GM21528 (cell line): ENCODE measurements around the gene SNAP23.

Experiments used
- ATAC-seq: cut with Tn5 transposase; IDR thresholded peaks from one replicate; pipeline ENCODE4 v1.9.1; 2021; ENCODE audit warnings: mild to moderate bottlenecking, moderate library complexity; ENCODE audit not compliant: unreplicated experiment, low FRiP score

The SNAP23 gene

GRCh38 chr15:42493679-42494078, 1.8 kb upstream of the SNAP23 start:
- no peak for ATAC-seq

DNA sequence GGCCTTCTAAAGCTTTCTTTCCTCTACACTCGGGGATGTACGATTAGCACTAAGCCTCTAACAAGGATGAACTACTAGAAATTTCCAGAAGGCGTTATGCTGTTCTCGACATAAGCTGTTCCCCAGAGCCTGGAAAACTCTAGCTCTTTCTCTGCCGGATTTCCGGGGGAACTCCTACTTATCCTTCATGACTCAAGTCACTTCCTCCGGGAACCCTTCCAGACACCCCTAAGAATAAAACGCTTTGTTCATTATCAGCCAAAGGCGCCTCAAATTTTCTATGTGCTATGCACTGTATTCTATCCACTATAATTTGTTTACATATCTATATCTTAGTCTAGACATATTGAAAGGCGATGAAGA, 455 bp upstream of the SNAP23 start:
- ATAC-seq: no peak

- ATAC-seq: no peak
Measured at GRCh38 chr15:42498212-42499068, 3.0 kb downstream of the SNAP23 start.

- ATAC-seq: no peak
Measured at GRCh38 chr15:42499858-42500609, 4.6 kb downstream of the SNAP23 start.

DNA sequence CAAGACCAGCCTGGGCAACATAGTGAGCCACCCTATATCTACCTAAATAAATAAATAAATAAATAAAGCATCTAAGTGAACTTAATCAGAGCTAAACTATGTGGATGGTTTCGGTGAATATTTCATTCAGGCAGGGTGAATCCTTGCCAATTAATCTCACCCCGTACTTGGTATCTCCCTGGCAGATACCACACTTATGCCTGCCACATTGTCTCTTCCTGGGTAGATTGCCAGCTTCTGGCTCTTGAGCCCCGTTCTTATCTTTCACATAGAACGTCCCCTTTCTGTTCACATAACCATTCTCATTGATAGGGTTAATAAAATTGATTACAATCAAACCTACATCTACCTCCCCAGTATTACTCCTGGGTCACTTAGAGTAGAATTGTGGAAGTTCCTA, 7.0 kb downstream of the SNAP23 start:
- no peak for ATAC-seq

- ATAC-seq: no peak
Measured at GRCh38 chr15:42503825-42504224, 8.4 kb downstream of the SNAP23 start.

- ATAC-seq: no peak
Measured at GRCh38 chr15:42504631-42505030, 9.2 kb downstream of the SNAP23 start.

- no peak for ATAC-seq
Measured at GRCh38 chr15:42507514-42507913, 12.1 kb downstream of the SNAP23 start.

DNA sequence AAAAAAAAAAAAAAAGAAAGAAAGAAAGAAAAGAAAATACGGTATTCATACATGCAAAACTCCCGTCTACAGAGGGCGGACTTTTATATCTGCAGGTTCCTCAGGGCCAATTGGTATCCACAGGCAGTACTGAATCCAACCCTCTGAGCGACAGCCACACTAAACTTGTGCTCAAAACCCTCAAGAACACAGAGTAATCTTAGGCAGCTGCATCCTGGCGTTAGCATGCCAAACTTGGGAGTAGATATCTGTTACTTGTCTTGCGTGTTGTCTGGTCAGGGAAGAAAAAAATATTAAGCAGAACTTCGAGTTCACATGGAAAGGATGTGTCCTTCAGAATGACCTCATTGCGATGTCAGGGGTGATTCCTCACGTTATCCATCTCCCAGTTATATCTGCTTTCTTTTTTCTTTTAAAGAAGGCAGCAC, 12.8 kb downstream of the SNAP23 start:
- no peak for ATAC-seq

GRCh38 chr15:42510258-42511006, 15.0 kb downstream of the SNAP23 start:
- no peak for ATAC-seq

DNA sequence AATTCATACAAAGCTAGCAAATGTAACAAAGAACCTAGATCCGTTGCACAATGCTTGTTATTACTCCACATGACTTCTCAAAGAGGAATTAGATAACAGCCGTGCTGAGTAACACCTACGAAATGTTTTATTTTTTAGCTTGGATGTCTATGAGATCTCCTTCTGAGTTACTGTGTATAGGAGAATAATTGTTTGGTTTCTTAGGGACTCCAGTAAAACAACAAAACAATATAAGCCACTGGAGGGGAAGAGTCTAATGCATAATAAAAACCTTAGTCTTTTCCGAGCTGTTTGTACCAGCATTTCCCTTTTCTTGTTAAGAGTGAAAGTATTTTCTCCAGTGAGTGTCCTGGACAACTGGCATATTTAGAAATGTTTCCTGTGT, 15.6 kb downstream of the SNAP23 start:
- no peak for ATAC-seq

DNA sequence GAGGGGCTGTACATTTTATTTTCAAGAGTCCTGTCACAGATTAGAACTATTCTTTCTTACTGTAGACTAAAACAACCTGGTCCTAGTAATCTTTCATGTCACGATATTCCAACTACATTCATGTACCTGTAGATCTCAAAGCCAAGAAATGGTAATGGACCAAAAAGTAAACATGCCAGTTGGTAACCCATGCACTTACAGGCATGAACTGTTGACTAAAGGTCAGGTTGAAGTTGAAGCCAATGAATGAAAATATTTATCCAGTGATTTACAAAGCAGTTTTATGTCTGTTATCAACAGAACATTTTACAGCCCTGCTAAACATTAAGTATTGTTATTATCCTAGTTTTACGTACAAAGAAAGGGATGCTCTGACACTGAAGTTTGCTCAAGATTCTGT, 27.9 kb downstream of the SNAP23 start:
- ATAC-seq: no peak

DNA sequence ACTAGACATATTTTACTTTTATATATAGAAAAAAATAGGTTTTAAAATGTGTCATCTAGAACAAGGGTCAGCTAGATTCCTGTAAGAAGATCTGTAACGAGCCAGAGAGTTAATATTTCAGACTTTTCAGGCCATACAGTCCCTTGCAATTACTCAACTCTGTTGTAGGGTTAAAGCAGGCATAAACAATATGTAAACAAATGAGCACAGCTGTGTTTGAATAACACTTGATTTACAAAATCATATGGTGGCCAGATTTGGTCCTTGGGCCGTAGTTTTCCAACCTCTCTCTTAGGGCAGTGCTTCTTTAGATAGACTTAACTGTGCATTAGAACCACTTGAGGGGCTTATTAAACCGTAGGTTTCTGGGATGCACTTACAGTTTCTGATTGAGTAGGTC, 33.5 kb downstream of the SNAP23 start:
- ATAC-seq: no peak

GRCh38 chr15:42533246-42533645, 37.8 kb downstream of the SNAP23 start:
- ATAC-seq: no peak

GRCh38 chr15:42544853-42545629, 49.6 kb downstream of the SNAP23 start:
- ATAC-seq: no peak

- ATAC-seq: no peak
Measured at GRCh38 chr15:42547918-42548248, 52.4 kb downstream of the SNAP23 start.

DNA sequence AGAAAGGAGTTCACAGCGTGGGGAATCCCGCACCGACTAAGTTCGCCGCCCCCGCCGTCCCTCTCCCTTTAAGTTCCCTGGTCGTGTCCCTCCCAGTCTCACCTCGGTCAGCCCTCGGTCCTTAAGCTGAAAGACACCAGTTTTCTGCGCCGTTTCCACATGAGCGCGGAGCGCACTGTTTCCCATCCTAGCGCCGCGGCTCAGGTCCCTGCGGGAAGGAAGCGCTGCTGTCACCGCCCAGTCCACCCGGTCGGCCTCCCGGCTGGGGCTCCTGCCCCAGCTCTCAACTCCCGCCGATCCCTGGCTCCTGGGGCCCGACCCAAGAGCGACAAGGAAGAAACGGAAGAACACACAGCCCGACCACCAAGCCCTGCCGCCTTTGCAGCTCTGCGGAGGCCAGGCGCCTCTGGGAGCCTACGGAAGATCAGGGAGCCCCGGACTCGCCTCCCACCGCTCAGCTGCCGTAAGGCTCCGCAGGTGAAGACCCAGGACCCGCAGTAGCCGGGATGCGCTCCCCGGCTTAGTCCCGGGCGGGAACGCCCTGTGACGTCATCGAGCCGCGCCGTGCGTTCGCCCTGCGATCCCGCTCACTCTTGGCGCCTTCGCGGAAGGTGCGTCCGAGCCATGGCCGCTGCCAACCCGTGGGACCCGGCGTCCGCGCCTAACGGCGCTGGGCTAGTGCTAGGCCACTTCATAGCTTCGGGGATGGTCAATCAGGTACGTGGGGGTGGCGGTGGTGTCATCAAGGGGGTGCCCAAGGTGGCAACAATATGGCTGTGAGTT, 53.0 kb downstream of the SNAP23 start, which contains the start of the genes HAUS2 and LRRC57:
Gene HAUS2 (plus strand): TSS at position 590 of the 783 bp plus-strand sequence. CDS start 35 bp downstream, at position 625.
Gene LRRC57 (minus strand): TSS at position 545 of the 783 bp plus-strand sequence. CDS start 359 bp downstream, at position 186.
- ATAC-seq: peak; percentile 79

DNA sequence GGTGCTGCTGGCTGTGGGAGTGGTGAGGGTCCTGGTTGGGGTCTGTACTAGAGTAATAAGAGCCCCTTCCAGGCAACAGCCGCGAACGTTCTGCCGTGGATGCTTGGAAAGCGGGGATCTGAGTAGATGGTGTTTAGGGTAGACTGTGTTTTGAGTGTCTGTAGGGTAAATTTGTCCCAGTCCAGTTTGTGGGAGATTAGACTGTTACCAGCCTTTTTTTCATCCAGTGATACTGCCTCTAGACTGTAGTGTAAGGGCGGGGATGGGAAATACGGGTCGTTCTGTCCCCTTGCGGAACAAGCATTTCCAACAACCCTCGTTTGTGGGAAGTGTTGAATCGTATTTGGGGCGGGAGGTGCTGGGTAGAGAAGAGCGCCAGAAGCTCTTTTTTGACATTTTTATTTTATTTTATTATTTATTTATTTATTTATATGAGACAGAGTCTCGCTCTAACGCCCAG, 53.6 kb downstream of the SNAP23 start:
- peak; percentile 13 for ATAC-seq

GRCh38 chr15:42549741-42550392, 54.4 kb downstream of the SNAP23 start:
- ATAC-seq: no peak
